Measurements from ENCODE around the gene SUCO. TPM values are rescaled to one million over a fixed set of nuclear protein-coding genes. Genes with fewer than 3 reads are reported as not detected.
"Not testable (repeated sequence)": the region's sequence is repeated elsewhere in the genome, so short reads cannot be mapped to it uniquely, and the experiment has no call there.

Gene SUCO
- polyA plus RNA-seq, 1 donor (not counting 4 experiments of a cell fraction or from before 2014, with no cell fraction given), result 13.8 TPM

- Histone ChIP-seq H3K36me3 (ENCODE audit: control insufficient read depth in 2 of 2, extremely low read depth in 1 of 2, insufficient read depth in 2 of 2, low read length in 2 of 2) (peaks cover 9 to 14% of the 10 kb centered on the region in 2 experiments), H3K27me3 (ENCODE audit: control insufficient read depth, extremely low read depth, insufficient read depth, low read length) (no peaks in the 10 kb centered on the region), H2AFZ (ENCODE audit: control insufficient read depth, low read length) (no peak overlapping the region), H3K4me2 (ENCODE audit: control insufficient read depth, extremely low read depth, insufficient read depth, low read depth, low read length) (peak overlapping the region; percentile 55), H3K79me2 (ENCODE audit: control insufficient read depth, insufficient read depth, low read length) (no peaks in the 10 kb centered on the region), H3K4me3 (ENCODE audit: control insufficient read depth in 2 of 3, extremely low read depth in 1 of 3, insufficient read depth in 2 of 3, low read depth in 1 of 3, low read length in 3 of 3) (no peak overlapping the region), H3K9me3 (ENCODE audit: control insufficient read depth, low read depth, low read length) (no peaks in the 10 kb centered on the region), H3K27ac (ENCODE audit: control insufficient read depth, insufficient read depth, low read length) (peak overlapping the region; percentile 47), H3K9ac (ENCODE audit: control insufficient read depth, extremely low read depth, insufficient read depth, low read length) (no peak overlapping the region), H3K9me1 (ENCODE audit: control insufficient read depth, extremely low read depth, insufficient read depth, low read length) (no peaks in the 10 kb centered on the region), H4K20me1 (ENCODE audit: control insufficient read depth, extremely low read depth, insufficient read depth, low read length) (no peaks in the 10 kb centered on the region), H3K4me1 (ENCODE audit: control insufficient read depth, extremely low read depth, insufficient read depth, low read length) (peaks cover 31% of the 10 kb centered on the region)
- dilution Hi-C loops (cut with MboI; ENCODE audit: extremely low pct_ligation_motif_present, low sequenced_read_pairs), result no loop called here
- no peak for TF ChIP-seq EZH2 (IDR thresholded peaks at IDR 0.05; ENCODE audit: low read length)
- TF ChIP-seq, protein P1, sequence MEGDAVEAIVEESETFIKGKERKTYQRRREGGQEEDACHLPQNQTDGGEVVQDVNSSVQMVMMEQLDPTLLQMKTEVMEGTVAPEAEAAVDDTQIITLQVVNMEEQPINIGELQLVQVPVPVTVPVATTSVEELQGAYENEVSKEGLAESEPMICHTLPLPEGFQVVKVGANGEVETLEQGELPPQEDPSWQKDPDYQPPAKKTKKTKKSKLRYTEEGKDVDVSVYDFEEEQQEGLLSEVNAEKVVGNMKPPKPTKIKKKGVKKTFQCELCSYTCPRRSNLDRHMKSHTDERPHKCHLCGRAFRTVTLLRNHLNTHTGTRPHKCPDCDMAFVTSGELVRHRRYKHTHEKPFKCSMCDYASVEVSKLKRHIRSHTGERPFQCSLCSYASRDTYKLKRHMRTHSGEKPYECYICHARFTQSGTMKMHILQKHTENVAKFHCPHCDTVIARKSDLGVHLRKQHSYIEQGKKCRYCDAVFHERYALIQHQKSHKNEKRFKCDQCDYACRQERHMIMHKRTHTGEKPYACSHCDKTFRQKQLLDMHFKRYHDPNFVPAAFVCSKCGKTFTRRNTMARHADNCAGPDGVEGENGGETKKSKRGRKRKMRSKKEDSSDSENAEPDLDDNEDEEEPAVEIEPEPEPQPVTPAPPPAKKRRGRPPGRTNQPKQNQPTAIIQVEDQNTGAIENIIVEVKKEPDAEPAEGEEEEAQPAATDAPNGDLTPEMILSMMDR (optimal IDR thresholded peaks at IDR 0.05 in 1 of 3, IDR thresholded peaks at IDR 0.05 in 1 of 3, conservative IDR thresholded peaks at IDR 0.05 in 1 of 3; ENCODE audit: extremely low read depth in 1 of 3, insufficient read depth in 2 of 3, low read length in 3 of 3), result no peak
- FAIRE-seq (no peak), DNase-seq (ENCODE audit: low read depth, low spot score) (no peak)
Observed at GRCh38 chr1:172588296-172589291, 55.6 kb downstream of the SUCO start.

DNA sequence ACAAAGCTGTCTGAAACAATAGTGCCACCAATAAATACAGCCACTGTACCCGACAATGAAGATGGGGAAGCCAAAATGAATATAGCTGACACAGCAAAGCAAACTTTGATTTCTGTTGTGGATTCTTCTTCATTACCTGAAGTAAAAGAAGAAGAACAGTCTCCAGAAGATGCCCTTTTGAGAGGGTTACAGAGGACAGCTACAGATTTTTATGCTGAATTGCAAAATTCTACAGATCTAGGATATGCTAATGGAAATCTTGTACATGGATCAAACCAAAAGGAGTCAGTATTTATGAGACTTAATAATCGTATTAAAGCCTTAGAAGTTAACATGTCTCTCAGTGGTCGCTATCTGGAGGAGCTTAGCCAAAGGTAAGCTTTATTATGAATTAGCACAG, 56.6 kb downstream of the SUCO start:
- DNase-seq (ENCODE audit: low read depth, low spot score) (no peak), FAIRE-seq (no peak)
- dilution Hi-C loops (cut with MboI; ENCODE audit: extremely low pct_ligation_motif_present, low sequenced_read_pairs), result no loop called here
- Histone ChIP-seq H3K4me3 (ENCODE audit: control insufficient read depth in 2 of 3, extremely low read depth in 1 of 3, insufficient read depth in 2 of 3, low read depth in 1 of 3, low read length in 3 of 3) (no peak overlapping the region), H3K27ac (ENCODE audit: control insufficient read depth, insufficient read depth, low read length) (no peak overlapping the region), H3K79me2 (ENCODE audit: control insufficient read depth, insufficient read depth, low read length) (no peaks in the 10 kb centered on the region), H3K36me3 (ENCODE audit: control insufficient read depth in 2 of 2, extremely low read depth in 1 of 2, insufficient read depth in 2 of 2, low read length in 2 of 2) (peaks cover 9 to 14% of the 10 kb centered on the region in 2 experiments), H3K4me1 (ENCODE audit: control insufficient read depth, extremely low read depth, insufficient read depth, low read length) (peaks cover 31% of the 10 kb centered on the region), H3K9ac (ENCODE audit: control insufficient read depth, extremely low read depth, insufficient read depth, low read length) (no peak overlapping the region), H3K9me3 (ENCODE audit: control insufficient read depth, low read depth, low read length) (no peaks in the 10 kb centered on the region), H2AFZ (ENCODE audit: control insufficient read depth, low read length) (no peak overlapping the region), H3K9me1 (ENCODE audit: control insufficient read depth, extremely low read depth, insufficient read depth, low read length) (no peaks in the 10 kb centered on the region), H3K27me3 (ENCODE audit: control insufficient read depth, extremely low read depth, insufficient read depth, low read length) (no peaks in the 10 kb centered on the region), H3K4me2 (ENCODE audit: control insufficient read depth, extremely low read depth, insufficient read depth, low read depth, low read length) (no peak overlapping the region), H4K20me1 (ENCODE audit: control insufficient read depth, extremely low read depth, insufficient read depth, low read length) (no peaks in the 10 kb centered on the region)
- TF ChIP-seq EZH2 (IDR thresholded peaks at IDR 0.05; ENCODE audit: low read length), result no peak
- TF ChIP-seq, protein P1 (optimal IDR thresholded peaks at IDR 0.05 in 1 of 3, IDR thresholded peaks at IDR 0.05 in 1 of 3, conservative IDR thresholded peaks at IDR 0.05 in 1 of 3; ENCODE audit: extremely low read depth in 1 of 3, insufficient read depth in 2 of 3, low read length in 3 of 3), result no peak

GRCh38 chr1:172591429-172591828, 58.5 kb downstream of the SUCO start:
- H3K9me3 ChIP-seq (ENCODE audit: control insufficient read depth, low read depth, low read length); FAIRE-seq; H3K9ac ChIP-seq (ENCODE audit: control insufficient read depth, extremely low read depth, insufficient read depth, low read length); H2AFZ ChIP-seq (ENCODE audit: control insufficient read depth, low read length); dilution Hi-C loops (cut with MboI; ENCODE audit: extremely low pct_ligation_motif_present, low sequenced_read_pairs); H3K9me1 ChIP-seq (ENCODE audit: control insufficient read depth, extremely low read depth, insufficient read depth, low read length); H3K4me2 ChIP-seq (ENCODE audit: control insufficient read depth, extremely low read depth, insufficient read depth, low read depth, low read length); H3K4me3 ChIP-seq (ENCODE audit: control insufficient read depth in 2 of 3, extremely low read depth in 1 of 3, insufficient read depth in 2 of 3, low read depth in 1 of 3, low read length in 3 of 3); H4K20me1 ChIP-seq (ENCODE audit: control insufficient read depth, extremely low read depth, insufficient read depth, low read length); H3K27ac ChIP-seq (ENCODE audit: control insufficient read depth, insufficient read depth, low read length); DNase-seq (ENCODE audit: low read depth, low spot score); H3K27me3 ChIP-seq (ENCODE audit: control insufficient read depth, extremely low read depth, insufficient read depth, low read length); H3K79me2 ChIP-seq (ENCODE audit: control insufficient read depth, insufficient read depth, low read length): not testable (repeated sequence)
- Histone ChIP-seq H3K36me3 (ENCODE audit: control insufficient read depth in 2 of 2, extremely low read depth in 1 of 2, insufficient read depth in 2 of 2, low read length in 2 of 2) (peaks cover 9 to 14% of the 10 kb centered on the region in 2 experiments), H3K4me1 (ENCODE audit: control insufficient read depth, extremely low read depth, insufficient read depth, low read length) (peaks cover 19% of the 10 kb centered on the region)

Measured in keratinocyte (primary cell).